SKM-1 (cell line): ENCODE results near the gene ATP9A.
A peak's percentile ranks its signal among the peaks of the same experiment; 100 is the strongest.
"Not testable (repeated sequence)": the region's sequence is repeated elsewhere in the genome, so short reads cannot be mapped to it uniquely, and the experiment has no call there.

ENCODE experiments used
- DNase-seq: peaks from one replicate; lab custom pipeline; 2025; ENCODE audit not compliant: unreplicated experiment; lab: John Stamatoyannopoulos, UW

ATP9A gene

GRCh38 chr20:51797357-51798025, 29.3 kb upstream of the ATP9A start:
- no peak for DNase-seq

DNA sequence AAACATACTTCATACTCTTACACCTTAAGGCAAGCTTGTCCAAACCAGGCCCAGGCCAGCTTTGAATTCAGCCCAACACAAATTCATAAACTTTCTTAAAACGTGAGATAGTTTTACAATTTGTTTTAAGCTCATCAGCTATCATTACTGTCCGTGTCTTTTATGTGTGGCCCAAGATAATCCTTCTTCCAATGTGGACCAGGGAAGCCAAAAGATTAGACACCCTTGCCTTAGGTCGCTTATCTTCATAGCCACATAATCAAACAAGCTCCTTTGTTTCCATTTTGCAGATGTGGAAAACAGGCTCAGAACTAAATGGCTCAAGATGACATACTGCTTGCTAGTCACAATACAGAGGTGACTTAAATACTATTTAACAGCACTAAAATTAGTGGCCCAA, 28.1 kb upstream of the ATP9A start:
- no peak for DNase-seq

DNA sequence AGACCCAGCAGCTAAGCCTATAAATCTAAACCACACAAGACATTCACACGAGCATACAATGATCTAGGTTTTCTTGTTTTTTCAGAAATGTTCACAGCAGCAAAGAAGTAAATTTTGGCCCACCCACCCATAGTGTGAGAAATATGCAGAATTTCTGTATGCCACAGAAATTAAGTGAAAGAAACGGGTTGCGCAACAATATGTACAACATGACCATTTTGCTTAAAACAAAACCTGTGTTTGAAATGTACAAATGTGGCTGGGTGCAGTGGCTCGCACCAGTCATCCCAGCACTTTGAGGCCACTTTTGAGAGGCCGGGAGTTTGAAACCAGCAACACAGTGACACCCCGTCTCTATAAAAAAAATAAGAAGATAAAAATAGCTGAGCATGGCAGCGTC, 24.8 kb upstream of the ATP9A start:
- no peak for DNase-seq

GRCh38 chr20:51791626-51792025, 23.4 kb upstream of the ATP9A start:
- no peak for DNase-seq

DNA sequence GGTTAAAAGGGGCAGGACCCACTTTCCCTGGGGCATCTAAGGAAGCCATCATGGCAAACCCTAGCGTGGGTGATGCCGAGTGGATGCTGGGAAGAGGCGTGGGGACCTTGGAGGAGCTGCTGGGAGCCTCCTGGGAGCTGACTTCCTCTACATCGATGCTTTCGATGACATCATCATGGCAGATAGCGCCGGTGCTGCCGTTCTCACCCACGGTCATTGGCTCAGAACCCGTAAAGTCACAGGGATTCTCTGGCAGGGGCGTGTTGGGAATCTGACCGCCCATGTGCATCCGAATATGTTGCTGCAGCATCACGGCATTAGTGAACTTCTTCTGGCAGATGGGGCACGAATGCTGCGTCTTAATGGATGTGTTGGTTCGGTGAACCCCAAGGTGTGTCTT, 22.1 kb upstream of the ATP9A start:
- no peak for DNase-seq

- peak; percentile 17 for DNase-seq
These were observed 21.2 kb upstream of the ATP9A start for GRCh38 chr20:51789434-51789833.

DNA sequence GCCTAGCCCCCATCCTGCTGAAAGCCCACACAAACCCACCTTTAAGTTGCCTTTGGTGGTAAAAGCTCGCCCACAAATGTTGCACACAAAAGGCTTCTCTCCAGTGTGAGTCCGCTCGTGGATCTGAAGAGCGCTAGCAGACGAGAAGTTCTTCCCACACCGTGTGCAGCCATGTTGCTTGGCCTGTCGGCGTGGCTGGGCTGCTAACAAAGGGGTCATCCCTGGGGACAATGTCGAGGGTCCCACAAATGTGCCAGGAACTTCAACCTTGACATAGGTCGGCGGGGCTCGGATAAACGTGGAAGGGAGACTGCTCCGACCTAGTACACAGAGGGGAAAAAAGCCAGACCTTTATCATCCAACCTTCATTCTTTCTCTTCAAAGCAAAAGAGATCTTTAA, 20.6 kb upstream of the ATP9A start:
- DNase-seq: no peak

GRCh38 chr20:51784299-51784698, 16.1 kb upstream of the ATP9A start:
- no peak for DNase-seq

DNA sequence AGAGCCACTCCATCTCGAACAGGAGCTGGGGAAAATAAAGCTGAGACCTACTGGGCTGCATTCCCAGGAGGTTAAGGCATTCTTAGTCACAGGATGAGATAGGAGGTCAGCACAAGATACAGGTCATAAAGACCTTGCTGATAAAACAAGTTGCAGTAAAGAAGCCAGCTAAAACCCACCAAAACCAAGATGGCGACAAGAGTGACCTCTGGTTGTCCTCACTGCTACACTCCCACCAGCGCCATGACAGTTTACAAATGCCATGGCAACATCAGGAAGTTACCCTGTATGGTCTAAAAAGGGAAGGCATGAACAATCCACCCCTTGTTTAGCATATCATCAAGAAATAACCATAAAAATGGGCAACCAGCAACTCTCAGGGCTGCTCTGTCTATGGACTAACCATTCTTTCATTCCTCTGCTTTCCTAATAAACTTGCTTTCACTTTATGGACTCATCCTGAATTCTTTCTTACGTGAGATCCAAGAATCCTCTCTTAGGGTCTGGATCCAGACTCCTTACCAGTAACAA, 10.1 kb upstream of the ATP9A start:
- DNase-seq: not testable (repeated sequence)

DNA sequence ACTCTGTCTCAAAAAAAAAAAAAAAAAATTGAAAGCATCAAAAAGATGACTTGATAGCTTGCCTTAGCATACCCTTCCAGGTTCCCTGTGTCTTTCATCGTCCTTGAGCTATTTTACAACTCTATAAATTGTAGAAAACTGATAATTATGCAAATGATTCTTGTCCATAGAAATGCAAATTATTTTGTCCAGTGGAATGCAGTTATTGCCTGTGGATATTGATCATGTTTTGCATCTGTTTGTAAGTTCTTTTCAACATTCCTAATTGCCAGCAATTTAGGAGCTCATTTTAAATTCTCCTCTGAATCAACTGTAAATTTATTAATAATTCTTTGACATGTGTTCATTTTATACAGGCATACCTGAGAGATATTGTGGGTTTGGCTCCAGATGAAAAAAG, 7.1 kb upstream of the ATP9A start:
- no peak for DNase-seq

DNA sequence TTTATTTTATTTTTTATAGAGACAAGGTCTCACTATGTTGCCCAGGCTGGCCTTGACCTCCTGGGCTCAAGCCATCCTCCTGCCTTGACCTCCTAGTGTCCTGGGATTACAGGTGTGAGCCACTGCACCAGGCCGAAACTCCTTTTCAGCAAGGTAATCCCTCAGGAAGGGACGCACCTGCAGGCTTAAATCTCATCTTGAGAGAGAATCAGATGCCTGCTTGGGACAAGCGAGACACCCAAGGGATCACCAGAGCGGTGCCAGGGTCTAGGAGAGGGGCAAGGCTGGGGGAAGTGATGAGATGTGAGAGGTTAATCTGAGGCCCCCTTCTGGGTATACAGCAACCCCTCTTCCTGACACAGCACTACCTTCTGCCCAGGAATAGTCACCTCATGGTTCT, 4.0 kb upstream of the ATP9A start:
- DNase-seq: no peak

- DNase-seq: no peak
These were observed 1.9 kb upstream of the ATP9A start for GRCh38 chr20:51769976-51770615.

- no peak for DNase-seq
These were observed 748 bp upstream of the ATP9A start for GRCh38 chr20:51768759-51769517.

- DNase-seq: peak; percentile 41
These were observed 960 bp downstream of the ATP9A start for GRCh38 chr20:51766994-51767866.

GRCh38 chr20:51765381-51765780, 2.8 kb downstream of the ATP9A start:
- DNase-seq: not testable (repeated sequence)

- DNase-seq: peak; percentile 84
These were observed 4.1 kb downstream of the ATP9A start for GRCh38 chr20:51763965-51764602.

GRCh38 chr20:51760905-51761546, 7.2 kb downstream of the ATP9A start:
- DNase-seq: no peak

DNA sequence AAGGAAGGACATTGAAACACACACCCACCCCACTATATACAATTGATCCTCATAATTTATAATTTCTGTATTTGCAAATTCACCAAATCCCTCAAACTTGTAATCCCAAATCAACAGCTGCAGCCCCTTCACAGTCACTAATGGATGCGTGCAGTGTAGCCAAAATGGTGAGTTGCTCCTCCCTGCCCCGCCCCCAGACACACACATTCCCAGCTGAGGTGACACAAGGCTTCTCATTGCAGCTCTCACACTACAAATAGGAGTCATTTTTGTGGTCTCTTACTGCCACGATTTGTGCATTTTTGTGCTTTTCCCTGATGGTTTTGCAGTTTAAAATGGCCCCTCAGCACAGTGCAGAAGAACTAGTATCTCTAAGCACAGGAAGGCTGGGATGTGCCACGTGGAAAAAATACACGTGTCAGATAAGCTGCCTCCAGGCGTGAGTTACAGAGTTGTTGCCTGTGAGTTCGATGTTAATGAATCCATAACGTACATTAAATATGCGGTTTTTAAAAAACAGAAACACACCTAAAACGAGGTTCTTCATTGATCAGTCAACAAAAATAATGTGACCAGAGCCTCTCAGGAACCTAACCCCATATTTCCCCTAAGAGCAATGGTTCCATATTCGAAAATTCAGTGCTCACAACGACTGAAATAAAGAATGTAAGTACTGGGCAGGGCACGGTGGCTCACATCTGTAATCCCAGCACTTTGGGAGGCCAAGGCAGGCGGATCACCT, 8.2 kb downstream of the ATP9A start:
- no peak for DNase-seq

- DNase-seq: no peak
These were observed 9.1 kb downstream of the ATP9A start for GRCh38 chr20:51758978-51759544.
